OCI-LY3 (cell line): ENCODE data around the gene CD247.

Experiments
- H2AFZ ChIP-seq: fragments of 200-600, 300-600 bp; shearing (Covaris generic); 2 replicates; pipeline ENCODE4 v1.6.0; 2014; ENCODE audit warnings: antibody characterized with exemption, low read depth, low read length
- H3K27ac ChIP-seq: fragments of 200-600, 300-600 bp; sonication (generic); 2 replicates; pipeline ENCODE4 v1.5.1; 2014; ENCODE audit warnings: mild to moderate bottlenecking, low read length, moderate library complexity, mixed read lengths
- H3K27me3 ChIP-seq: fragments of 200-600, 300-600 bp; sonication (generic); 2 replicates; pipeline ENCODE4 v1.6.1; 2014; ENCODE audit warnings: low read depth, low read length, mixed read lengths
- H3K36me3 ChIP-seq: fragments of 200-600, 300-600 bp; sonication (generic); replicated peaks from 2 replicates; pipeline ENCODE3; 2014; ENCODE audit warnings: low read depth, low read length, mixed read lengths
- H3K4me1 ChIP-seq: fragments of 300-600, 200-600 bp; sonication (generic); 2 replicates; pipeline ENCODE4 v1.6.1; 2014; ENCODE audit warnings: low read length, mixed read lengths
- H3K4me2 ChIP-seq: fragments of 200-600, 300-600 bp; sonication (generic); 2 replicates; pipeline ENCODE4 v1.6.1; 2014; ENCODE audit warnings: low read length, mixed read lengths
- H3K4me3 ChIP-seq: fragments of 300-600, 200-600 bp; sonication (generic); 2 replicates; pipeline ENCODE4 v1.5.1; 2014; ENCODE audit warnings: antibody characterized with exemption, mild to moderate bottlenecking, low read length, moderate library complexity
- H3K79me2 ChIP-seq: fragments of 300-600, 200-600 bp; shearing (Covaris generic); 2 replicates; pipeline ENCODE4 v1.6.1; 2014; ENCODE audit warnings: mild to moderate bottlenecking, low read length, mixed read lengths
- H3K9ac ChIP-seq: fragments of 300-600, 200-600 bp; shearing (Covaris generic); 2 replicates; pipeline ENCODE4 v1.6.0; 2014; ENCODE audit warnings: mild to moderate bottlenecking, low read length, moderate library complexity
- H3K9me3 ChIP-seq: fragments of 200-600, 300-600 bp; shearing (Covaris generic); 2 replicates; pipeline ENCODE4 v1.6.1; 2014; ENCODE audit warnings: low read length, mixed read lengths; ENCODE audit not compliant: insufficient read depth
- H4K20me1 ChIP-seq: fragments of 200-600, 300-600 bp; sonication (generic); 2 replicates; pipeline ENCODE4 v1.6.1; 2016; ENCODE audit warnings: low read length, mixed read lengths; ENCODE audit not compliant: insufficient read depth
- CTCF ChIP-seq: fragments of 200-600, 300-600 bp; sonication (generic); IDR thresholded peaks from 2 replicates; pipeline ENCODE4 v1.5.1; 2014; ENCODE audit warnings: antibody characterized with exemption, low read length, low read depth
- EZH2phosphoT487 ChIP-seq: fragments of 200-600 bp; shearing (Covaris generic); IDR thresholded peaks from 2 replicates; pipeline ENCODE4 v1.6.1; 2018; ENCODE audit warnings: antibody characterized with exemption, mixed run types, low read depth

Gene CD247

GRCh38 chr1:167541610-167542009 lies 23.3 kb upstream of the CD247 start:
- H4K20me1 ChIP-seq: no peaks in the 10 kb centered on the region

GRCh38 chr1:167541003-167541402 lies 22.7 kb upstream of the CD247 start:
- no peak overlapping the region for H3K4me3 ChIP-seq
- peaks cover 65% of the 10 kb centered on the region for H3K4me1 ChIP-seq
- H3K36me3 ChIP-seq: no peaks in the 10 kb centered on the region
- no peaks in the 10 kb centered on the region for H4K20me1 ChIP-seq
- no peaks in the 10 kb centered on the region for H3K9me3 ChIP-seq
- H2AFZ ChIP-seq: no peak overlapping the region
- H3K4me2 ChIP-seq: peak overlapping the region; percentile 62; the same call in 1 of the 2 replicates
- no peaks in the 10 kb centered on the region for H3K79me2 ChIP-seq
- H3K27ac ChIP-seq: peak overlapping the region; percentile 76; the same call in 1 of the 2 replicates
- H3K9ac ChIP-seq: no peak overlapping the region
- TF ChIP-seq CTCF (no peak), EZH2phosphoT487 (no peak)
- 0 out of 2 replicates have a peak, but pooled peaks cover 4% of the 10 kb centered on the region for H3K27me3 ChIP-seq

More at GRCh38 chr1:167541610-167542009, 23.3 kb upstream of the CD247 start:
- Histone ChIP-seq H3K27ac (peak overlapping the region; percentile 76), H3K4me1 (peaks cover 65% of the 10 kb centered on the region), H2AFZ (no peak overlapping the region), H3K9ac (no peak overlapping the region), H3K79me2 (no peaks in the 10 kb centered on the region), H3K36me3 (no peaks in the 10 kb centered on the region), H3K4me3 (peak overlapping the region; percentile 39), H3K4me2 (peak overlapping the region; percentile 62), H3K9me3 (no peaks in the 10 kb centered on the region), H3K27me3 (no peaks in the 10 kb centered on the region)
- no peak for TF ChIP-seq CTCF
- no peak for TF ChIP-seq EZH2phosphoT487

GRCh38 chr1:167538657-167539056 lies 20.3 kb upstream of the CD247 start:
- TF ChIP-seq EZH2phosphoT487 (no peak), CTCF (no peak)
- peak overlapping the region; percentile 21; the same call in 1 of the 2 replicates for H3K9ac ChIP-seq
- H3K27me3 ChIP-seq: peaks cover 18% of the 10 kb centered on the region; the same call in 1 of the 2 replicates
- H3K36me3 ChIP-seq: no peaks in the 10 kb centered on the region
- peak overlapping the region; percentile 38; the same call in 1 of the 2 replicates for H3K4me3 ChIP-seq
- 0 out of 2 replicates have a peak overlapping the region, but pooled peaks have one; percentile 43 for H2AFZ ChIP-seq
- H3K4me2 ChIP-seq: peak overlapping the region; percentile 74
- no peaks in the 10 kb centered on the region for H4K20me1 ChIP-seq
- H3K9me3 ChIP-seq: no peaks in the 10 kb centered on the region
- H3K79me2 ChIP-seq: no peaks in the 10 kb centered on the region
- H3K4me1 ChIP-seq: peaks cover 53% of the 10 kb centered on the region
- H3K27ac ChIP-seq: no peak overlapping the region; the same call in 1 of the 2 replicates

GRCh38 chr1:167533851-167534300 lies 15.5 kb upstream of the CD247 start:
- H2AFZ ChIP-seq: no peak overlapping the region
- H3K9ac ChIP-seq: no peak overlapping the region
- H3K27me3 ChIP-seq: peaks cover 32% of the 10 kb centered on the region
- H3K4me1 ChIP-seq: peaks cover 7% of the 10 kb centered on the region
- H3K36me3 ChIP-seq: no peaks in the 10 kb centered on the region
- TF ChIP-seq EZH2phosphoT487 (no peak), CTCF (peak; percentile 99)
- no peaks in the 10 kb centered on the region for H3K9me3 ChIP-seq
- H3K27ac ChIP-seq: no peak overlapping the region
- no peaks in the 10 kb centered on the region for H3K79me2 ChIP-seq
- H4K20me1 ChIP-seq: no peaks in the 10 kb centered on the region
- peak overlapping the region; percentile 13; the same call in 1 of the 2 replicates for H3K4me2 ChIP-seq
- no peak overlapping the region for H3K4me3 ChIP-seq
